Suprapubic skin (tissue), 3 donors: ENCODE data around the gene HSPA1B.

Experiments
- EP300 ChIP-seq: sonication (generic); formaldehyde crosslinking; IDR thresholded peaks from one replicate; pipeline ENCODE4 v1.6.1; 2017; ENCODE audit warnings: antibody characterized with exemption
- POLR2A ChIP-seq, 2 donors: fragments of 450-650 bp; IDR thresholded peaks; one replicate each; pipeline ENCODE4 v1.6.1; 2017; ENCODE audit warnings: antibody characterized with exemption in 2 of 2, mild to moderate bottlenecking in 2 of 2, moderate library complexity in 2 of 2
- TF ChIP-seq, protein P1 (sequence below), 2 donors: fragments of 200-600 bp in 1 of 2; fragments of 450-650 bp in 1 of 2; sonication (generic) in 1 of 2; IDR thresholded peaks; one replicate each; pipeline ENCODE4 v1.5.1; 2016 to 2019; ENCODE audit warnings: antibody characterized with exemption in 2 of 2, mild to moderate bottlenecking in 1 of 2, moderate library complexity in 1 of 2

DNA sequence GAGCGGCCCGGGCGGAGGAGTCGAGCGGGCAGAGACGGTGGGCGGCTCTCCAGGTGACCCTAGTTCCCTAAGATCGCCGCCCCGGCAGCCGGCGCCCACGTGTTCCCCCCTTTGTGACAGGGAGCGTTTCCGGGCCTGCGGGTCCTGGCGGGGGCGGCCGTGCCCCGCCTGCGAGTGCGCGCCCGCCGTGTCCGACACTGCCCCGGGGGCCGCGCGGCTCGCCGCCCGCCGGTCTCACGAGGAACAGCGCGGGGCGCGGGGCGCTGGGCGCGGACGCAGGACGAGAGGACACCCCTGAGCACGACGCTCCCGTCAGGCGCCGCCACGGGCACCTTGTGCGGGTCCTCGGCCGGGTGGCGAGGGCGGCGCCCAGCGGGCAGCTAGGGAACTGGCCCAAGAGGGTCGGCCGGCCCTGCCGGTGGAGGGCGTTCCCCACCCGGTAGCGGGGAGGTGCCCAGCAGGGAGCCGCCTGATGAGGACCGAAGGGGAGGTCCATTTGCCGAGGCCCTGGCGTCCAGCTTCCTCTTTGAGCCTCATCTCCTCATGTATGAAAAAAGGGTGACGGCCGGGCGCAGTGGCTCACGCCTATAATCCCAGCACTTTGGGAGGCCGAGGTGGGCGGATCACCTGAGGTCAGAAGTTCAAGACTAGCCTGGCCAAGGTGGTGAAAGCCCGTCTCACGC is 31.8 kb upstream of the HSPA1B start, which contains the start of gene VARS1:
- TF ChIP-seq, protein P1, sequence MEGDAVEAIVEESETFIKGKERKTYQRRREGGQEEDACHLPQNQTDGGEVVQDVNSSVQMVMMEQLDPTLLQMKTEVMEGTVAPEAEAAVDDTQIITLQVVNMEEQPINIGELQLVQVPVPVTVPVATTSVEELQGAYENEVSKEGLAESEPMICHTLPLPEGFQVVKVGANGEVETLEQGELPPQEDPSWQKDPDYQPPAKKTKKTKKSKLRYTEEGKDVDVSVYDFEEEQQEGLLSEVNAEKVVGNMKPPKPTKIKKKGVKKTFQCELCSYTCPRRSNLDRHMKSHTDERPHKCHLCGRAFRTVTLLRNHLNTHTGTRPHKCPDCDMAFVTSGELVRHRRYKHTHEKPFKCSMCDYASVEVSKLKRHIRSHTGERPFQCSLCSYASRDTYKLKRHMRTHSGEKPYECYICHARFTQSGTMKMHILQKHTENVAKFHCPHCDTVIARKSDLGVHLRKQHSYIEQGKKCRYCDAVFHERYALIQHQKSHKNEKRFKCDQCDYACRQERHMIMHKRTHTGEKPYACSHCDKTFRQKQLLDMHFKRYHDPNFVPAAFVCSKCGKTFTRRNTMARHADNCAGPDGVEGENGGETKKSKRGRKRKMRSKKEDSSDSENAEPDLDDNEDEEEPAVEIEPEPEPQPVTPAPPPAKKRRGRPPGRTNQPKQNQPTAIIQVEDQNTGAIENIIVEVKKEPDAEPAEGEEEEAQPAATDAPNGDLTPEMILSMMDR (IDR thresholded peaks at IDR 0.05), result peak; percentile 72 to 91
- TF ChIP-seq POLR2A (IDR thresholded peaks at IDR 0.05) (peak in 1 of 2 donors; percentile 23), EP300 (no peak)
